ENCODE data around the gene TMOD1. TPM values are rescaled to one million over a fixed set of nuclear protein-coding genes. Genes with fewer than 3 reads are reported as not detected.

The TMOD1 gene
- total and polyA plus RNA-seq, 2 of the 13 experiments (the other 11 are each of a cell fraction or from before 2014, with no cell fraction given), result 0.04 to 0.07 TPM

DNA sequence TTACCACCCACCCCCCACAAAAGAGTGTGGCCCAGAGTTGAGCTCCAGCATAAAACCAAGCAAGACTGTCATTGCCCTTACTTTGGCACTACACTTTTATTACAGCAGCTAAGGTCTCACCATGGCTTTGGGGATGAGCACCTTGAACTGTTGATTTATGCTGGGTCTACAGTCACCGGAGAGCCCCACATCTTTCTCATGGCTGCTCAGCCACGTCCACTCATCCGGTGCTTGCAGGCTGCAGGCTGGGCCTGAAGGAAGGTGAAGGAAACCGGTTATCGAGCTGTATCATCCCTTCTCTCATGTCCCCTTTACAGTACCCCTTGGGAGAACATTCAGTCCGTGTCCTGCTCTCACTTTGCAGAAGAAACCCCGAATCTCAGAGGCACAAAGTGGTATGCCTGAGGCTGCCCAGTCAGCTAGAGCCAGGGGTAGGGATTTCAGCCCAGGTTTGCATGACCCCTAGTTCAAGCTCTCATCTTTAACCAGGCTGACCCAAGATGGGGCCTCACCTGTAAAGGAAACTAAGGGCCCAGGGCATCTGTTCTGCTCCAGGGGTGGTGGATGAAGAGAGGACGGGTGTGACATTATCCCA lies 11.6 kb downstream of the TMOD1 start (continued):
- TF ChIP-seq ZNF142 (CRISPR knock-in tag; IDR thresholded peaks at IDR 0.05), result no peak
- TF ChIP-seq ZNF576 (CRISPR knock-in tag; IDR thresholded peaks at IDR 0.05), result no peak
- TF ChIP-seq ZNF713 (CRISPR knock-in tag; IDR thresholded peaks at IDR 0.05), result no peak
- no peak for TF ChIP-seq POLR2AphosphoS5 (IDR thresholded peaks at IDR 0.05; ENCODE audit: low read depth, low read length)
- no peak for TF ChIP-seq ZNF263 (CRISPR knock-in tag; IDR thresholded peaks at IDR 0.05)
- no peak for TF ChIP-seq NCOA5 (CRISPR knock-in tag; IDR thresholded peaks at IDR 0.05)
- TF ChIP-seq SRF (IDR thresholded peaks at IDR 0.05; ENCODE audit: low read depth, low read length), result no peak
- TF ChIP-seq MTA1 (CRISPR knock-in tag; IDR thresholded peaks at IDR 0.05; ENCODE audit: borderline replicate concordance), result no peak
- TF ChIP-seq ZBTB1 (CRISPR knock-in tag; IDR thresholded peaks at IDR 0.05; ENCODE audit: borderline replicate concordance), result no peak
- TF ChIP-seq DMAP1 (CRISPR knock-in tag; IDR thresholded peaks at IDR 0.05), result no peak
